C4-2B (cell line): ENCODE data around the gene MRPL27.
"Not testable (repeated sequence)": the region's sequence is repeated elsewhere in the genome, so short reads cannot be mapped to it uniquely, and the experiment has no call there.

Experiments used
- ZFX ChIP-seq: fragments of 450-650 bp; IDR thresholded peaks from 2 replicates; pipeline ENCODE4 v1.6.1; 2017
- TF ChIP-seq, protein P1 (sequence below): fragments of 450-650 bp; conservative IDR thresholded peaks from 2 replicates; pipeline ENCODE4 v1.5.1; 2017; ENCODE audit warnings: mild to moderate bottlenecking

DNA sequence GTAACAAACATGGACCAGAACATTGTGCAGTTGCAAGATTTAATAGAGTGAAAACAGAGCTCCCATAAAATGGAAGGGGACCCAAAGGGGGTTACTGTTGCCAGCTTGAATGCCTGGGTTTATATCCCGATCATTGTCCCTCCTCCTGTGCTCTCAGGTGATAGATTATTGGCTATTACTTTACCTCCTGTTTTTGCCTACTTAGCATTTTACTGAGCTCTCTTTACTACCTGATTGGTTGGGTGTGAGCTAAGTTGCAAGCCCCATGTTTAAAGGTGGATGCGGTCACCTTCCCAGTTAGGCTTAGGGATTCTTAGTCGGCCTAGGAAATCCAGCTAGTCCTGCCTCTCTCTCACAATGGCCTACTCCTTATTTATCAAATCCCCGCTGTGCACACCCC lies 32.4 kb upstream of the MRPL27 start:
- TF ChIP-seq, protein P1, sequence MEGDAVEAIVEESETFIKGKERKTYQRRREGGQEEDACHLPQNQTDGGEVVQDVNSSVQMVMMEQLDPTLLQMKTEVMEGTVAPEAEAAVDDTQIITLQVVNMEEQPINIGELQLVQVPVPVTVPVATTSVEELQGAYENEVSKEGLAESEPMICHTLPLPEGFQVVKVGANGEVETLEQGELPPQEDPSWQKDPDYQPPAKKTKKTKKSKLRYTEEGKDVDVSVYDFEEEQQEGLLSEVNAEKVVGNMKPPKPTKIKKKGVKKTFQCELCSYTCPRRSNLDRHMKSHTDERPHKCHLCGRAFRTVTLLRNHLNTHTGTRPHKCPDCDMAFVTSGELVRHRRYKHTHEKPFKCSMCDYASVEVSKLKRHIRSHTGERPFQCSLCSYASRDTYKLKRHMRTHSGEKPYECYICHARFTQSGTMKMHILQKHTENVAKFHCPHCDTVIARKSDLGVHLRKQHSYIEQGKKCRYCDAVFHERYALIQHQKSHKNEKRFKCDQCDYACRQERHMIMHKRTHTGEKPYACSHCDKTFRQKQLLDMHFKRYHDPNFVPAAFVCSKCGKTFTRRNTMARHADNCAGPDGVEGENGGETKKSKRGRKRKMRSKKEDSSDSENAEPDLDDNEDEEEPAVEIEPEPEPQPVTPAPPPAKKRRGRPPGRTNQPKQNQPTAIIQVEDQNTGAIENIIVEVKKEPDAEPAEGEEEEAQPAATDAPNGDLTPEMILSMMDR, result not testable (repeated sequence)
- TF ChIP-seq ZFX, result not testable (repeated sequence)
